ENCODE data around the gene BNC1.
"Not testable (repeated sequence)": the region's sequence is repeated elsewhere in the genome, so short reads cannot be mapped to it uniquely, and the experiment has no call there.

The BNC1 gene

GRCh38 chr15:83248151-83249029, 36.1 kb downstream of the BNC1 start:
- peak in 1 of 2 donors; percentile 36 for DNase-seq (ENCODE audit: low read depth in 1 of 2, low spot score in 1 of 2)

- no peak for DNase-seq (ENCODE audit: low read depth in 1 of 2, low spot score in 1 of 2)
Observed at GRCh38 chr15:83243634-83244033, 40.8 kb downstream of the BNC1 start.

GRCh38 chr15:83230242-83230641, 54.2 kb downstream of the BNC1 start:
- no peak for DNase-seq (ENCODE audit: low read depth in 1 of 2, low spot score in 1 of 2)

- DNase-seq (ENCODE audit: low read depth in 1 of 2, low spot score in 1 of 2) = no peak
Observed at GRCh38 chr15:83225449-83225848, 59.0 kb downstream of the BNC1 start.

GRCh38 chr15:83221781-83222180, 62.7 kb downstream of the BNC1 start:
- not testable (repeated sequence) for DNase-seq (ENCODE audit: low read depth in 1 of 2, low spot score in 1 of 2)

- DNase-seq (ENCODE audit: low read depth in 1 of 2, low spot score in 1 of 2) = no peak
Observed at GRCh38 chr15:83219026-83219425, 65.4 kb downstream of the BNC1 start.

- DNase-seq (ENCODE audit: low read depth in 1 of 2, low spot score in 1 of 2) = no peak
Observed at GRCh38 chr15:83215306-83215705, 69.2 kb downstream of the BNC1 start.

- DNase-seq (ENCODE audit: low read depth in 1 of 2, low spot score in 1 of 2) = no peak
Observed at GRCh38 chr15:83210619-83211018, 73.8 kb downstream of the BNC1 start.

- DNase-seq (ENCODE audit: low read depth in 1 of 2, low spot score in 1 of 2) = no peak
Observed at GRCh38 chr15:83209333-83209732, 75.1 kb downstream of the BNC1 start.

GRCh38 chr15:83208367-83208661, 76.2 kb downstream of the BNC1 start:
- DNase-seq (ENCODE audit: low read depth in 1 of 2, low spot score in 1 of 2) = no peak

- DNase-seq (ENCODE audit: low read depth in 1 of 2, low spot score in 1 of 2) = no peak
Observed at GRCh38 chr15:83207660-83208366, 76.7 kb downstream of the BNC1 start, which contains the start of gene HDGFL3. HDGFL3 (minus strand) TSS chr15:83207823; CDS start chr15:83207414, 409 bp downstream.

- no peak for DNase-seq (ENCODE audit: low read depth in 1 of 2, low spot score in 1 of 2)
Observed at GRCh38 chr15:83207009-83207659, 77.3 kb downstream of the BNC1 start.

- no peak for DNase-seq (ENCODE audit: low read depth in 1 of 2, low spot score in 1 of 2)
Observed at GRCh38 chr15:83206526-83207008, 77.9 kb downstream of the BNC1 start.

Data from activated CD4-positive, alpha-beta T cell treated with anti-CD3 and anti-CD28 coated beads, Interleukin-2, amount 50 U/mL, for 24 hours (primary cell).